Keratinocyte (primary cell): Measurements from ENCODE around the gene HOMER2. TPM values are rescaled to one million over a fixed set of nuclear protein-coding genes. Genes with fewer than 3 reads are reported as not detected.

Experiments used
- DNase-seq: peaks from one replicate; pipeline ENCODE4 v3.0.0-alpha.2; 2011; ENCODE audit warnings: low read depth, missing footprints, low spot score
- FAIRE-seq: peaks from 2 replicates; lab custom pipeline; 2011; peaks lifted over from hg19 to GRCh38; lab: Jason Lieb, UNC
- H2AFZ ChIP-seq: 2 replicates; pipeline ENCODE4 v1.6.0; 2012; ENCODE audit warnings: low read length, control low read depth, inconsistent platforms; ENCODE audit not compliant: control insufficient read depth
- H3K27ac ChIP-seq: 2 replicates; pipeline ENCODE4 v1.5.1; 2011; ENCODE audit warnings: low read length; ENCODE audit not compliant: control insufficient read depth, insufficient read depth
- H3K27me3 ChIP-seq: 3 replicates; pipeline ENCODE4 v1.6.0; 2011; ENCODE audit warnings: low read length; ENCODE audit not compliant: control insufficient read depth, insufficient read depth; ENCODE audit errors: extremely low read depth
- H3K36me3 ChIP-seq, 2 experiments: 2 replicates in 1 of 2; 3 replicates in 1 of 2; pipeline ENCODE4 v1.5.1; 2011; ENCODE audit warnings: low read length in 2 of 2, mild to moderate bottlenecking in 1 of 2; ENCODE audit not compliant: control insufficient read depth in 2 of 2, insufficient read depth in 2 of 2; ENCODE audit errors: extremely low read depth in 1 of 2
- H3K4me1 ChIP-seq: 3 replicates; pipeline ENCODE4 v1.5.1; 2011; ENCODE audit warnings: low read length; ENCODE audit not compliant: control insufficient read depth, insufficient read depth; ENCODE audit errors: extremely low read depth
- H3K4me2 ChIP-seq: 3 replicates; pipeline ENCODE4 v1.6.0; 2011; ENCODE audit warnings: low read depth, low read length; ENCODE audit not compliant: control insufficient read depth, insufficient read depth; ENCODE audit errors: extremely low read depth
- H3K4me3 ChIP-seq, 3 experiments: fragments of 200-600 bp in 1 of 3; sonication (generic) in 1 of 3; 2 replicates in 2 of 3; 3 replicates in 1 of 3; pipeline ENCODE4 v1.5.1; 2011 to 2016; ENCODE audit warnings: low read length in 3 of 3, mild to moderate bottlenecking in 3 of 3, control low read depth in 2 of 3, inconsistent platforms in 1 of 3, low read depth in 1 of 3, mixed read lengths in 1 of 3, mixed run types in 1 of 3, moderate library complexity in 1 of 3; ENCODE audit not compliant: control insufficient read depth in 2 of 3, insufficient read depth in 2 of 3; ENCODE audit errors: extremely low read depth in 1 of 3
- H3K79me2 ChIP-seq: 2 replicates; pipeline ENCODE4 v1.6.0; 2012; ENCODE audit warnings: low read length; ENCODE audit not compliant: control insufficient read depth, insufficient read depth
- H3K9ac ChIP-seq: 3 replicates; pipeline ENCODE4 v1.6.0; 2011; ENCODE audit warnings: low read length; ENCODE audit not compliant: control insufficient read depth, insufficient read depth; ENCODE audit errors: extremely low read depth
- H3K9me1 ChIP-seq: 3 replicates; pipeline ENCODE4 v1.6.0; 2011; ENCODE audit warnings: low read length; ENCODE audit not compliant: control insufficient read depth, insufficient read depth; ENCODE audit errors: extremely low read depth
- H3K9me3 ChIP-seq: 2 replicates; pipeline ENCODE4 v1.5.1; 2012; ENCODE audit warnings: low read depth, low read length; ENCODE audit not compliant: control insufficient read depth
- H4K20me1 ChIP-seq: 3 replicates; pipeline ENCODE4 v1.6.0; 2011; ENCODE audit warnings: low read length; ENCODE audit not compliant: control insufficient read depth, insufficient read depth; ENCODE audit errors: extremely low read depth
- EZH2 ChIP-seq: IDR thresholded peaks from one replicate; pipeline ENCODE4 v1.6.1; 2012; ENCODE audit warnings: inconsistent platforms, mild to moderate bottlenecking, low read length, moderate library complexity
- dilution Hi-C: fragments of 300-500 bp; cut with MboI; formaldehyde crosslinking; loops from one replicate; pipeline ENCODE4 v1.7.0; 2020; ENCODE audit warnings: low sequenced_read_pairs; ENCODE audit not compliant: extremely low pct_ligation_motif_present
- polyA plus RNA-seq, 5 experiments: library from polyadenylated mRNA; depleted of rRNA in 3 of 5; stranded (reverse) in 3 of 5; stranded (forward) in 1 of 5; unstranded in 1 of 5; fragments of >200 nt; gene quantifications; 1 replicate in 1 of 5; 2 replicates in 3 of 5; 3 replicates in 1 of 5; pipeline versions ENCODE4 v1.2.1 to v1.2.3, GENCODE V29; 2011 to 2012; ENCODE audit warnings: missing spikeins in 2 of 5, low read depth in 1 of 5, low replicate concordance in 1 of 5
- TF ChIP-seq, protein P1 (sequence below), 3 experiments: IDR thresholded peaks in 1 of 3; conservative IDR thresholded peaks in 1 of 3; optimal IDR thresholded peaks in 1 of 3; 2 replicates in 2 of 3; 3 replicates in 1 of 3; pipeline versions ENCODE3 to v1.5.1; 2011; ENCODE audit warnings: low read length in 3 of 3, mild to moderate bottlenecking in 3 of 3, moderate library complexity in 2 of 3, control low read depth in 1 of 3, inconsistent platforms in 1 of 3; ENCODE audit not compliant: insufficient read depth in 2 of 3; ENCODE audit errors: extremely low read depth in 1 of 3

The HOMER2 gene
- polyA plus RNA-seq, 1 donor (not counting 4 experiments of a cell fraction or from before 2014, with no cell fraction given) = 12.4 TPM

DNA sequence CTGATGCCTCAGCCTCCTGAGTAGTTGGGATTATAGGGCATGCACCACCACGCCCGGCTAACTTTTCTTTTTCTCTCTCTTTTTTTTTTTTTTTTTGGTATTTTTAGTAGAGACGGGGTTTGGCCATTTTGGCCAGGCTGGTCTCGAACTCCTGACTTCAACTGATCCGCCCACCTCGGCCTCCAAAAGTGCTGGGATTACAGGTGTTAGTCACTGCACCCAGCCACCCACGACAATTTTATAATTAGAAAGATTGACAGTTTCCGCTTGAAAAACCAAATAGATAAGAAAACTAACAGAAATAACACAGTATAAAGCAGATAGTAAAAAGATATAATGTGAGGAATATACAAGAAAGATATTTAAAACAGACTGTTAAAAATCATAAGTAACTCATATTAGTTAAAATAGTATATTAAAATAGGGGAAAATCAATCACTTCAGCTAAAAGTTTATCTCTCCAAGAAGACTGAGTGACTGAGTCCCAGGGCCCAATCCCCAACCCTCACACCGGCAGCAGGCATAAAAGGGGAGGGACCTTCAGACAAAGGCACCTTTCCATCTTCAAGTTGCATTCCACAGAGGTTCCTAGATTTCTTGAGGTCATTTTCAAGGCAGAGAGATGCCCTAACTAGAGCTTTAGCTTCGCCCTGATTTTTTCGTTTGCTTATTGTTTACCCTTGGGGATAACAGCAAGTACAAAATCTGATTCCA is 144.4 kb downstream of the HOMER2 start:
- no peak overlapping the region for H3K4me3 ChIP-seq
- H3K27ac ChIP-seq = no peak overlapping the region
- no peaks in the 10 kb centered on the region for H3K9me1 ChIP-seq
- dilution Hi-C loops = no loop called here
- peak overlapping the region; percentile 46 for H2AFZ ChIP-seq
- H4K20me1 ChIP-seq = no peaks in the 10 kb centered on the region
- TF ChIP-seq, protein P1, sequence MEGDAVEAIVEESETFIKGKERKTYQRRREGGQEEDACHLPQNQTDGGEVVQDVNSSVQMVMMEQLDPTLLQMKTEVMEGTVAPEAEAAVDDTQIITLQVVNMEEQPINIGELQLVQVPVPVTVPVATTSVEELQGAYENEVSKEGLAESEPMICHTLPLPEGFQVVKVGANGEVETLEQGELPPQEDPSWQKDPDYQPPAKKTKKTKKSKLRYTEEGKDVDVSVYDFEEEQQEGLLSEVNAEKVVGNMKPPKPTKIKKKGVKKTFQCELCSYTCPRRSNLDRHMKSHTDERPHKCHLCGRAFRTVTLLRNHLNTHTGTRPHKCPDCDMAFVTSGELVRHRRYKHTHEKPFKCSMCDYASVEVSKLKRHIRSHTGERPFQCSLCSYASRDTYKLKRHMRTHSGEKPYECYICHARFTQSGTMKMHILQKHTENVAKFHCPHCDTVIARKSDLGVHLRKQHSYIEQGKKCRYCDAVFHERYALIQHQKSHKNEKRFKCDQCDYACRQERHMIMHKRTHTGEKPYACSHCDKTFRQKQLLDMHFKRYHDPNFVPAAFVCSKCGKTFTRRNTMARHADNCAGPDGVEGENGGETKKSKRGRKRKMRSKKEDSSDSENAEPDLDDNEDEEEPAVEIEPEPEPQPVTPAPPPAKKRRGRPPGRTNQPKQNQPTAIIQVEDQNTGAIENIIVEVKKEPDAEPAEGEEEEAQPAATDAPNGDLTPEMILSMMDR (optimal IDR thresholded peaks at IDR 0.05 in 1 of 3, IDR thresholded peaks at IDR 0.05 in 1 of 3, conservative IDR thresholded peaks at IDR 0.05 in 1 of 3; ENCODE audit: extremely low read depth in 1 of 3, insufficient read depth in 2 of 3, low read length in 3 of 3) = no peak
- TF ChIP-seq EZH2 = no peak
- H3K4me2 ChIP-seq = no peak overlapping the region
- no peaks in the 10 kb centered on the region for H3K9me3 ChIP-seq
- no peak for FAIRE-seq
- peaks cover 31% of the 10 kb centered on the region for H3K79me2 ChIP-seq
- H3K4me1 ChIP-seq = peaks cover 15% of the 10 kb centered on the region
- DNase-seq = no peak
- H3K36me3 ChIP-seq = peaks cover 0 to 3% of the 10 kb centered on the region in 2 experiments
- no peak overlapping the region for H3K9ac ChIP-seq
- H3K27me3 ChIP-seq = no peaks in the 10 kb centered on the region

DNA sequence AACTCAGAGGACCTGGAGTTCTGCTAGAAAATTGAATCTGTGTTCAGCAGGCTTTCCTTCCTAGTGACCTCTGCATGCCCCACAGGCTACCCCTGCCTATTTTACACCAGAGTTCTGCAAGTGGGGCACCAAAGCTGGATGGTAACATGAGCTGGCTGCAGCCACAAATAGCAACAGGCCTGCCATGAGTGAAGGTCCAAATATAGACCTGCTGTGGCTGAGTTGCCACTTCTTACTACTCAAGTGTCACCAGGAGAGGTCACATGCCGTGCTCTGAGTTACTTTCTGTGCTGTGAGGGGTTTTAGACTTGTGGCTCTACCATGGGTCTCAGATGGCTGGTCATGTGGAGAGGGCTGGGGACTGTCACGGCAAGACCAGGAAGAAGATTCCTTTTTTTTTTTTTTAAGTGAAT is 146.5 kb downstream of the HOMER2 start, which contains the start of gene FSD2:
TSS of gene FSD2 (minus strand) at position 76 of the 413 bp plus-strand sequence. CDS start 18,679 bp downstream, outside the sequence.
- H3K4me2 ChIP-seq = no peak within 1 kb of the TSS
- no peak for FAIRE-seq
- H3K4me1 ChIP-seq = peaks cover 15% of the 10 kb centered on the region
- H3K9me3 ChIP-seq = no peaks in the 10 kb centered on the region
- H3K27ac ChIP-seq = no peak within 1 kb of the TSS
- no peaks in the 10 kb centered on the region for H4K20me1 ChIP-seq
- DNase-seq = no peak
- no peaks in the 10 kb centered on the region for H3K27me3 ChIP-seq
- no peaks in the 10 kb centered on the region for H3K9me1 ChIP-seq
- TF ChIP-seq, protein P1 (optimal IDR thresholded peaks at IDR 0.05 in 1 of 3, IDR thresholded peaks at IDR 0.05 in 1 of 3, conservative IDR thresholded peaks at IDR 0.05 in 1 of 3; ENCODE audit: extremely low read depth in 1 of 3, insufficient read depth in 2 of 3, low read length in 3 of 3) = no peak
- TF ChIP-seq EZH2 = no peak
- H3K4me3 ChIP-seq = no peak within 1 kb of the TSS
- H3K36me3 ChIP-seq = no peaks in the 10 kb centered on the region
- dilution Hi-C loops = no loop called here
- no peak within 1 kb of the TSS for H3K9ac ChIP-seq
- H3K79me2 ChIP-seq = peaks cover 10% of the 10 kb centered on the region
- no peak within 1 kb of the TSS for H2AFZ ChIP-seq
